ENCODE data around the gene NKX3-2.

NKX3-2 gene

DNA sequence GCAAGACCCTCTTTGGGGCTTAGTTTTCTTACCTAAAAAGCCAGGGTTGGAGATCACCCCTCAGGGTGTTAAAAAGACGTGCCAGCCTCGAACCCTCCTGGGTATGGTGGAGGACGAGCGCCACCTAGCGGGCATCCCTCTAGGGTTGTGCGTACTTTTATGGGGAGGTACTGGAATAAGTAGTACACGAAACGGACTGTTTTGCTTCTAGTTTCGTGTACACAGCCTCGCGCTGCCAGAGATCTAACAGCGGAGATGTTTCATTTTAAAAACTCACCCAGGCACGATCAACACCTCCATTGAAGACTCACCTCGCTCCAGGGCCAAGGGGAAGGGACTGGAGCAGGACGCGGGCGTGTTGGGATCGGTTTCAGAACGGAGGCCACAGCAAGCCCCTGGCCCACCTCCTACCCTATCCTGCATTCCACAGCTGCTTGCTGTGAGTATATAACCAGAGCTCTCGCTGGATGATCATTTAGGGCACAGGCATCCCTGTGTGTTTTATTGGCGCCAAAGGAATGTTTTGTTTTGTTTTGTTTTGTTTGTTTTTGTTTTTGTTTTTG, 4.8 kb upstream of the NKX3-2 start:
- peak; percentile 71 for ATAC-seq
- peak; percentile 60 for TF ChIP-seq ZNF8 (CRISPR knock-in tag; IDR thresholded peaks at IDR 0.05)
- TF ChIP-seq ISL1 (CRISPR knock-in tag; IDR thresholded peaks at IDR 0.05), result no peak
- TF ChIP-seq TOX (CRISPR knock-in tag; IDR thresholded peaks at IDR 0.05; ENCODE audit: borderline replicate concordance), result no peak
- TF ChIP-seq OSR1 (CRISPR knock-in tag; IDR thresholded peaks at IDR 0.05), result no peak

GRCh38 chr4:13548059-13548983, 4.0 kb upstream of the NKX3-2 start:
- ATAC-seq, result no peak; the same call in 2 of the 3 replicates

DNA sequence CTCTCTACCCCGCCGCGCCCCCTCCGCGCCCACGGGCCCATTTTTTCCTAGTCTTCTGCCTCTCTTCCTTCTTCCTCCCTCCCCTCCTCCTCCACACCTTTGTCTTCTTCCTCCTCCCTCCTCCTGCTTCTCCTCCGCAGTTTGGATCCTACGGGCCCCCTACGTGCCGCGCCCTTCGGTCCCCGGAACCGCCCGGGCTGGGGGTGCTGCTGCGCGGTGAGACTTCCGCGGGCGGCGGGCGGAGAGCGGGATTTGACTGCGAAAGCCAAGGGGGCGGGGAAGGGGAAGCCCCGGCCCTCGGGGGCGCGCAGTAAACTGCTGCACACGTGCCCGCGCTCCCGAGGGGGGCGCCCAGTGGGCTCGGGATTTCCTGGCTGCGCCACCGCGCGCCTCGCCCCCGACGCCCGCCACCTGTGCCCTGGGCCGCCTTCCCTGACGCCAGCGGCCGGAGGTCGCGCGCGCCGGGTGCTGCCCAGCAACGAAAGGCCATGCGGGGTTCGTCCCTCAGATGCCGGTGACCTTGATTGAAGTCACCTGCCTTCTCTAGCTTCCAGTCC, 3.3 kb upstream of the NKX3-2 start:
- ATAC-seq, result no peak
- no peak for TF ChIP-seq BACH2 (CRISPR knock-in tag; IDR thresholded peaks at IDR 0.05; ENCODE audit: borderline replicate concordance)
- TF ChIP-seq, protein P1, sequence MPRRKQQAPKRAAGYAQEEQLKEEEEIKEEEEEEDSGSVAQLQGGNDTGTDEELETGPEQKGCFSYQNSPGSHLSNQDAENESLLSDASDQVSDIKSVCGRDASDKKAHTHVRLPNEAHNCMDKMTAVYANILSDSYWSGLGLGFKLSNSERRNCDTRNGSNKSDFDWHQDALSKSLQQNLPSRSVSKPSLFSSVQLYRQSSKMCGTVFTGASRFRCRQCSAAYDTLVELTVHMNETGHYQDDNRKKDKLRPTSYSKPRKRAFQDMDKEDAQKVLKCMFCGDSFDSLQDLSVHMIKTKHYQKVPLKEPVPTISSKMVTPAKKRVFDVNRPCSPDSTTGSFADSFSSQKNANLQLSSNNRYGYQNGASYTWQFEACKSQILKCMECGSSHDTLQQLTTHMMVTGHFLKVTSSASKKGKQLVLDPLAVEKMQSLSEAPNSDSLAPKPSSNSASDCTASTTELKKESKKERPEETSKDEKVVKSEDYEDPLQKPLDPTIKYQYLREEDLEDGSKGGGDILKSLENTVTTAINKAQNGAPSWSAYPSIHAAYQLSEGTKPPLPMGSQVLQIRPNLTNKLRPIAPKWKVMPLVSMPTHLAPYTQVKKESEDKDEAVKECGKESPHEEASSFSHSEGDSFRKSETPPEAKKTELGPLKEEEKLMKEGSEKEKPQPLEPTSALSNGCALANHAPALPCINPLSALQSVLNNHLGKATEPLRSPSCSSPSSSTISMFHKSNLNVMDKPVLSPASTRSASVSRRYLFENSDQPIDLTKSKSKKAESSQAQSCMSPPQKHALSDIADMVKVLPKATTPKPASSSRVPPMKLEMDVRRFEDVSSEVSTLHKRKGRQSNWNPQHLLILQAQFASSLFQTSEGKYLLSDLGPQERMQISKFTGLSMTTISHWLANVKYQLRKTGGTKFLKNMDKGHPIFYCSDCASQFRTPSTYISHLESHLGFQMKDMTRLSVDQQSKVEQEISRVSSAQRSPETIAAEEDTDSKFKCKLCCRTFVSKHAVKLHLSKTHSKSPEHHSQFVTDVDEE (CRISPR knock-in tag; IDR thresholded peaks at IDR 0.05), result no peak
- TF ChIP-seq TCF4 (CRISPR knock-in tag; IDR thresholded peaks at IDR 0.05; ENCODE audit: borderline replicate concordance), result no peak
- no peak for TF ChIP-seq ZC3H10 (CRISPR knock-in tag; IDR thresholded peaks at IDR 0.05)
- no peak for TF ChIP-seq RARB (CRISPR knock-in tag; IDR thresholded peaks at IDR 0.05)
- TF ChIP-seq PPARA (CRISPR knock-in tag; IDR thresholded peaks at IDR 0.05; ENCODE audit: borderline replicate concordance), result no peak
- TF ChIP-seq ARNTL (CRISPR knock-in tag; IDR thresholded peaks at IDR 0.05; ENCODE audit: borderline replicate concordance, low read depth), result no peak
- no peak for TF ChIP-seq ZFP3 (CRISPR knock-in tag; IDR thresholded peaks at IDR 0.05)
- no peak for TF ChIP-seq TOX (CRISPR knock-in tag; IDR thresholded peaks at IDR 0.05; ENCODE audit: borderline replicate concordance)
- no peak for TF ChIP-seq ZNF70 (CRISPR knock-in tag; IDR thresholded peaks at IDR 0.05)
- no peak for TF ChIP-seq ZFP30 (CRISPR knock-in tag; IDR thresholded peaks at IDR 0.05)

More at GRCh38 chr4:13548059-13548983, 4.0 kb upstream of the NKX3-2 start:
- TF ChIP-seq TOX (CRISPR knock-in tag; IDR thresholded peaks at IDR 0.05; ENCODE audit: borderline replicate concordance) (no peak), ZFP30 (CRISPR knock-in tag; IDR thresholded peaks at IDR 0.05) (no peak), OSR1 (CRISPR knock-in tag; IDR thresholded peaks at IDR 0.05) (no peak), ZC3H10 (CRISPR knock-in tag; IDR thresholded peaks at IDR 0.05) (no peak), ZFP3 (CRISPR knock-in tag; IDR thresholded peaks at IDR 0.05) (no peak), RARB (CRISPR knock-in tag; IDR thresholded peaks at IDR 0.05) (no peak), ESRRG (CRISPR knock-in tag; IDR thresholded peaks at IDR 0.05) (no peak), ZNF70 (CRISPR knock-in tag; IDR thresholded peaks at IDR 0.05) (no peak), BACH2 (CRISPR knock-in tag; IDR thresholded peaks at IDR 0.05; ENCODE audit: borderline replicate concordance) (no peak), SNAI2 (CRISPR knock-in tag; IDR thresholded peaks at IDR 0.05) (no peak), CSDC2 (CRISPR knock-in tag; IDR thresholded peaks at IDR 0.05) (no peak), ZNF8 (CRISPR knock-in tag; IDR thresholded peaks at IDR 0.05) (no peak), GLIS3 (CRISPR knock-in tag; IDR thresholded peaks at IDR 0.05) (no peak)
- TF ChIP-seq, protein P1 (CRISPR knock-in tag; IDR thresholded peaks at IDR 0.05), result no peak
- TF ChIP-seq, protein P2, sequence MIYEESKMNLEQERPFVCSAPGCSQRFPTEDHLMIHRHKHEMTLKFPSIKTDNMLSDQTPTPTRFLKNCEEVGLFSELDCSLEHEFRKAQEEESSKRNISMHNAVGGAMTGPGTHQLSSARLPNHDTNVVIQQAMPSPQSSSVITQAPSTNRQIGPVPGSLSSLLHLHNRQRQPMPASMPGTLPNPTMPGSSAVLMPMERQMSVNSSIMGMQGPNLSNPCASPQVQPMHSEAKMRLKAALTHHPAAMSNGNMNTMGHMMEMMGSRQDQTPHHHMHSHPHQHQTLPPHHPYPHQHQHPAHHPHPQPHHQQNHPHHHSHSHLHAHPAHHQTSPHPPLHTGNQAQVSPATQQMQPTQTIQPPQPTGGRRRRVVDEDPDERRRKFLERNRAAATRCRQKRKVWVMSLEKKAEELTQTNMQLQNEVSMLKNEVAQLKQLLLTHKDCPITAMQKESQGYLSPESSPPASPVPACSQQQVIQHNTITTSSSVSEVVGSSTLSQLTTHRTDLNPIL (CRISPR knock-in tag; IDR thresholded peaks at IDR 0.05; ENCODE audit: low read depth), result no peak
- TF ChIP-seq, protein P3, sequence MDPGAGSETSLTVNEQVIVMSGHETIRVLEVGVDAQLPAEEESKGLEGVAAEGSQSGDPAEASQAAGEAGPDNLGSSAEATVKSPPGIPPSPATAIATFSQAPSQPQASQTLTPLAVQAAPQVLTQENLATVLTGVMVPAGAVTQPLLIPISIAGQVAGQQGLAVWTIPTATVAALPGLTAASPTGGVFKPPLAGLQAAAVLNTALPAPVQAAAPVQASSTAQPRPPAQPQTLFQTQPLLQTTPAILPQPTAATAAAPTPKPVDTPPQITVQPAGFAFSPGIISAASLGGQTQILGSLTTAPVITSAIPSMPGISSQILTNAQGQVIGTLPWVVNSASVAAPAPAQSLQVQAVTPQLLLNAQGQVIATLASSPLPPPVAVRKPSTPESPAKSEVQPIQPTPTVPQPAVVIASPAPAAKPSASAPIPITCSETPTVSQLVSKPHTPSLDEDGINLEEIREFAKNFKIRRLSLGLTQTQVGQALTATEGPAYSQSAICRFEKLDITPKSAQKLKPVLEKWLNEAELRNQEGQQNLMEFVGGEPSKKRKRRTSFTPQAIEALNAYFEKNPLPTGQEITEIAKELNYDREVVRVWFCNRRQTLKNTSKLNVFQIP (CRISPR knock-in tag; IDR thresholded peaks at IDR 0.05; ENCODE audit: borderline replicate concordance, low read depth), result no peak
- TF ChIP-seq, protein P4, sequence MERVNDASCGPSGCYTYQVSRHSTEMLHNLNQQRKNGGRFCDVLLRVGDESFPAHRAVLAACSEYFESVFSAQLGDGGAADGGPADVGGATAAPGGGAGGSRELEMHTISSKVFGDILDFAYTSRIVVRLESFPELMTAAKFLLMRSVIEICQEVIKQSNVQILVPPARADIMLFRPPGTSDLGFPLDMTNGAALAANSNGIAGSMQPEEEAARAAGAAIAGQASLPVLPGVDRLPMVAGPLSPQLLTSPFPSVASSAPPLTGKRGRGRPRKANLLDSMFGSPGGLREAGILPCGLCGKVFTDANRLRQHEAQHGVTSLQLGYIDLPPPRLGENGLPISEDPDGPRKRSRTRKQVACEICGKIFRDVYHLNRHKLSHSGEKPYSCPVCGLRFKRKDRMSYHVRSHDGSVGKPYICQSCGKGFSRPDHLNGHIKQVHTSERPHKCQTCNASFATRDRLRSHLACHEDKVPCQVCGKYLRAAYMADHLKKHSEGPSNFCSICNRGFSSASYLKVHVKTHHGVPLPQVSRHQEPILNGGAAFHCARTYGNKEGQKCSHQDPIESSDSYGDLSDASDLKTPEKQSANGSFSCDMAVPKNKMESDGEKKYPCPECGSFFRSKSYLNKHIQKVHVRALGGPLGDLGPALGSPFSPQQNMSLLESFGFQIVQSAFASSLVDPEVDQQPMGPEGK (CRISPR knock-in tag; IDR thresholded peaks at IDR 0.05; ENCODE audit: borderline replicate concordance), result no peak
